ENCODE results near the gene BLNK. TPM values are rescaled to one million over a fixed set of nuclear protein-coding genes. Genes with fewer than 3 reads are reported as not detected.

Gene BLNK
- total RNA-seq, 1 donor from 2014 or later: 1.6 TPM

DNA sequence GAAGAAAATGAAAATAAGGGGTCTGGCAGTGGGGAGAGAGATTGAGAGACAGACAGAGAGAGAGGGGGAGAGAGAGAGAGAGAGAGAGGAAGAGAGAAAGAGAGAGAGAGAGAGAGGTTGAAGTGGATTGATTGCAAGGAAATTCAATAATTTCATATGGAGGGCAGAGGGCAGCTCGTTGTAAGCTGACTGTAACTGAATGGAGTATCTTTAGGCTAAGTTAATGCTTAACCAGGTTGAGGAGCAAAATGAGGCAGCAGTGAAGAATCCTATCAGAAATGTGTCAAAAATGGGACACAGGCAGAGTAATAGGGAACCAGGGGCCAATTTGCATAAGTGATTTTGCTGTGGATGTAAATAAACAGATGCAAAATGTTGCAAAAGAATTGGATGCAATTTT lies 21.0 kb downstream of the BLNK start:
- Histone ChIP-seq H3K9me3 (ENCODE audit: control insufficient read depth in 3 of 3, low read length in 3 of 3) (no peaks in the 10 kb centered on the region), H3K27me3 (ENCODE audit: control insufficient read depth in 3 of 3, insufficient read depth in 3 of 3, low read length in 3 of 3) (no peaks in the 10 kb centered on the region), H3K4me3 (ENCODE audit: low read length in 3 of 3) (no peak overlapping the region)

DNA sequence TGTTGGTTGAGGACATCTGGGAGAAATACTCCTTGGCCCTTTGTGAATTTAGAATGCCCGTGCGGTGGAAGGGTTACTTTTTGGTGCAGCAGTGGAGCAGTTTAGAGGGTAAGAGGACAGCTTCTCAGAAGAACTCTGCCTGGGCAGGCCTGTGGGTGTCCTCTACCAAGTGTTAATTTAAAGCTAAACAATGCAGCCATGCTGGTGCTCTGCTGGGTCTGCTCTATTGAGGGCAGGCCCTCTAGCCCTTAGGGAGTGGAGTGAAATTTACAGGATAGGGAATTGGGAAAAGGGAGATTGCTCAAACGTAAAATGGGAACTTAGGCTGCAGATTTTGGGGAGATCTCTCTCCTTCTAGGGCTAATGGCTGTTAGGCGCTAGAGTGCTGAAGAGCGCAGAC lies 22.1 kb downstream of the BLNK start:
- Histone ChIP-seq H3K27ac (ENCODE audit: low read depth, low read length) (no peak overlapping the region), H3K4me3 (ENCODE audit: low read length in 3 of 3) (no peak overlapping the region), H3K9ac (ENCODE audit: low read depth in 1 of 3, low read length in 3 of 3) (no peak overlapping the region), H3K9me3 (ENCODE audit: control insufficient read depth in 3 of 3, low read length in 3 of 3) (no peaks in the 10 kb centered on the region), H3K36me3 (ENCODE audit: control insufficient read depth in 3 of 3, insufficient read depth in 3 of 3, low read length in 3 of 3) (no peaks in the 10 kb centered on the region), H3K4me1 (ENCODE audit: control insufficient read depth in 3 of 3, insufficient read depth in 3 of 3, low read length in 3 of 3) (no peaks in the 10 kb centered on the region), H3K27me3 (ENCODE audit: control insufficient read depth in 3 of 3, insufficient read depth in 3 of 3, low read length in 3 of 3) (no peaks in the 10 kb centered on the region)

More for the DNA sequence above, 21.0 kb downstream of the BLNK start:
- Histone ChIP-seq H3K4me1 (ENCODE audit: control insufficient read depth in 3 of 3, insufficient read depth in 3 of 3, low read length in 3 of 3) (no peaks in the 10 kb centered on the region), H3K27ac (ENCODE audit: low read depth, low read length) (no peak overlapping the region), H3K36me3 (ENCODE audit: control insufficient read depth in 3 of 3, insufficient read depth in 3 of 3, low read length in 3 of 3) (no peaks in the 10 kb centered on the region), H3K9ac (ENCODE audit: low read depth in 1 of 3, low read length in 3 of 3) (no peak overlapping the region)

DNA sequence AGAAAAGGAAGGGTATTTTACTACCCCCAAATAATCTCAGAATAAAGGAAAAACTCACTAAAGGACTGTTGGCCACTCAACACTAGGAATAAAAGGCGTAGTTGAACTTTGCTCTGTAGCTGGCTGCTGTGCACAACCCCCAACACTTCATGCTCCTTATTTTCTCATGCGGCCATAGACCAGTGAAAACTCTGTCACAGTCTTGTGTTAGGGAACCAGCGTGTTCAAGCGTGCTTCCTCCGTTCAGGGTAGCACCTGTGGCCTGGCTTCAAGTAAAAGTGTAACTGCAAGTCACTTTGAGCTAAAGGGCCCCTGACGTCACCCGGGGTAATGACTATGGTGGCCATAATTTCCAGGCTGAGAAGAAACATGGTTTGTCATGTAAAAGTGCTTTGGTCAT lies 27.0 kb downstream of the BLNK start:
- Histone ChIP-seq H3K4me3 (ENCODE audit: low read length in 3 of 3) (no peak overlapping the region), H3K27me3 (ENCODE audit: control insufficient read depth in 3 of 3, insufficient read depth in 3 of 3, low read length in 3 of 3) (no peaks in the 10 kb centered on the region), H3K9ac (ENCODE audit: low read depth in 1 of 3, low read length in 3 of 3) (no peak overlapping the region), H3K9me3 (ENCODE audit: control insufficient read depth in 3 of 3, low read length in 3 of 3) (no peaks in the 10 kb centered on the region), H3K27ac (ENCODE audit: low read depth, low read length) (no peak overlapping the region), H3K4me1 (ENCODE audit: control insufficient read depth in 3 of 3, insufficient read depth in 3 of 3, low read length in 3 of 3) (no peaks in the 10 kb centered on the region), H3K36me3 (ENCODE audit: control insufficient read depth in 3 of 3, insufficient read depth in 3 of 3, low read length in 3 of 3) (no peaks in the 10 kb centered on the region)

GRCh38 chr10:96243296-96243695 lies 28.1 kb downstream of the BLNK start:
- peaks cover 3 to 5% (median 3%) of the 10 kb centered on the region in 3 donors for H3K4me1 ChIP-seq (ENCODE audit: control insufficient read depth in 3 of 3, insufficient read depth in 3 of 3, low read length in 3 of 3)
- no peak overlapping the region for H3K4me3 ChIP-seq (ENCODE audit: low read length in 3 of 3)
- no peaks in the 10 kb centered on the region for H3K36me3 ChIP-seq (ENCODE audit: control insufficient read depth in 3 of 3, insufficient read depth in 3 of 3, low read length in 3 of 3)
- H3K27me3 ChIP-seq (ENCODE audit: control insufficient read depth in 3 of 3, insufficient read depth in 3 of 3, low read length in 3 of 3): no peaks in the 10 kb centered on the region
- no peaks in the 10 kb centered on the region for H3K9me3 ChIP-seq (ENCODE audit: control insufficient read depth in 3 of 3, low read length in 3 of 3)
- H3K9ac ChIP-seq (ENCODE audit: low read depth in 1 of 3, low read length in 3 of 3): no peak overlapping the region
- no peak overlapping the region for H3K27ac ChIP-seq (ENCODE audit: low read depth, low read length)

DNA sequence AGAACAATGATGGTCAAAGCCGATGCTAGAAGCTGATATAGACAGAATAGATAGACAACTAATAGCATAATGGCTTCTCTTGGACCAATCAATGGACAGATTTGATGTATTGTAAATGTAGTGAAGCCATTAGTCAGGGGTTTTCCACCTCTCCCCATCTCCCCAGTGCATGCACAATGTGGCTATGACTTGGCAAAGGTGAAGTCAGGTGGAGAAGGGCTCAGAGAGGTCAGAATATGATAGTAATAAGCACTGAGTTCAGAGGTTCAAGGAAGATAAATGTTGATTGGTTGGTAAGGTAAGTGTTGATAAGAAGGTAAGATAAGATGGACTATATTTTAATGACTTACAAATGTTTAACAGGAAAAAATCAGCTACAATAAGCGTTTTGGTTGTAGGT lies 28.5 kb downstream of the BLNK start:
- H3K36me3 ChIP-seq (ENCODE audit: control insufficient read depth in 3 of 3, insufficient read depth in 3 of 3, low read length in 3 of 3): no peaks in the 10 kb centered on the region

GRCh38 chr10:96238646-96239623 lies 32.4 kb downstream of the BLNK start:
- Histone ChIP-seq H3K4me1 (ENCODE audit: control insufficient read depth in 3 of 3, insufficient read depth in 3 of 3, low read length in 3 of 3) (peaks cover 3 to 5% (median 5%) of the 10 kb centered on the region in 3 donors), H3K27me3 (ENCODE audit: control insufficient read depth in 3 of 3, insufficient read depth in 3 of 3, low read length in 3 of 3) (no peaks in the 10 kb centered on the region), H3K9me3 (ENCODE audit: control insufficient read depth in 3 of 3, low read length in 3 of 3) (no peaks in the 10 kb centered on the region), H3K36me3 (ENCODE audit: control insufficient read depth in 3 of 3, insufficient read depth in 3 of 3, low read length in 3 of 3) (no peaks in the 10 kb centered on the region), H3K4me3 (ENCODE audit: low read length in 3 of 3) (no peak overlapping the region), H3K9ac (ENCODE audit: low read depth in 1 of 3, low read length in 3 of 3) (no peak overlapping the region), H3K27ac (ENCODE audit: low read depth, low read length) (no peak overlapping the region)

More for the DNA sequence above, 28.5 kb downstream of the BLNK start:
- H3K9ac ChIP-seq (ENCODE audit: low read depth in 1 of 3, low read length in 3 of 3): no peak overlapping the region
- H3K27ac ChIP-seq (ENCODE audit: low read depth, low read length): no peak overlapping the region
- no peaks in the 10 kb centered on the region for H3K27me3 ChIP-seq (ENCODE audit: control insufficient read depth in 3 of 3, insufficient read depth in 3 of 3, low read length in 3 of 3)
- H3K9me3 ChIP-seq (ENCODE audit: control insufficient read depth in 3 of 3, low read length in 3 of 3): no peaks in the 10 kb centered on the region
- no peak overlapping the region for H3K4me3 ChIP-seq (ENCODE audit: low read length in 3 of 3)
- peaks cover 3 to 5% (median 5%) of the 10 kb centered on the region in 3 donors for H3K4me1 ChIP-seq (ENCODE audit: control insufficient read depth in 3 of 3, insufficient read depth in 3 of 3, low read length in 3 of 3)

- no peak overlapping the region for H3K9ac ChIP-seq (ENCODE audit: low read depth in 1 of 3, low read length in 3 of 3)
- H3K4me1 ChIP-seq (ENCODE audit: control insufficient read depth in 3 of 3, insufficient read depth in 3 of 3, low read length in 3 of 3): peaks cover 3 to 5% (median 5%) of the 10 kb centered on the region in 3 donors
- H3K27me3 ChIP-seq (ENCODE audit: control insufficient read depth in 3 of 3, insufficient read depth in 3 of 3, low read length in 3 of 3): no peaks in the 10 kb centered on the region
- H3K9me3 ChIP-seq (ENCODE audit: control insufficient read depth in 3 of 3, low read length in 3 of 3): no peaks in the 10 kb centered on the region
- no peak overlapping the region for H3K4me3 ChIP-seq (ENCODE audit: low read length in 3 of 3)
- H3K36me3 ChIP-seq (ENCODE audit: control insufficient read depth in 3 of 3, insufficient read depth in 3 of 3, low read length in 3 of 3): no peaks in the 10 kb centered on the region
- H3K27ac ChIP-seq (ENCODE audit: low read depth, low read length): no peak overlapping the region
Measured at GRCh38 chr10:96236876-96237275, 34.5 kb downstream of the BLNK start.

DNA sequence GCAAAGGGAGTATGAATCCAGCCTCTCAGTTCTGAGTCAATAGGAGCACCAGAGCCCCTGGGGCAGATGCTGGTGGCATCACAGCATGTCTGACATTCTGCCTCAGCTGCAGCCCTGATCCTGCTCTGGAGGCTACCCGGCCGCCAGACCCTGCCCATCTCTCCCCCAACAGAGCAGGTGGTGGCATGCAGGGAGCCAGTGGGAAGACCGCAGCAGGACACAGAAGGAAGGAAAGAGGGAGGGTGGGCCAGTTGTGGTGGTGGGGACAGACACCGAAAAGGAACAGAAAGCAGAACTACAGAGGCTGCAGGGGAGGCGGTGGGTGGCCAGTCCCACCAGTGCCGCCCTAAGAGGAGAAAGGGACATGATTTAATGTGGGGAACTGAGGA lies 35.3 kb downstream of the BLNK start:
- Histone ChIP-seq H3K36me3 (ENCODE audit: control insufficient read depth in 3 of 3, insufficient read depth in 3 of 3, low read length in 3 of 3) (no peaks in the 10 kb centered on the region), H3K9ac (ENCODE audit: low read depth in 1 of 3, low read length in 3 of 3) (no peak overlapping the region), H3K27ac (ENCODE audit: low read depth, low read length) (no peak overlapping the region), H3K4me3 (ENCODE audit: low read length in 3 of 3) (no peak overlapping the region), H3K4me1 (ENCODE audit: control insufficient read depth in 3 of 3, insufficient read depth in 3 of 3, low read length in 3 of 3) (peaks cover 3 to 5% (median 5%) of the 10 kb centered on the region in 3 donors), H3K27me3 (ENCODE audit: control insufficient read depth in 3 of 3, insufficient read depth in 3 of 3, low read length in 3 of 3) (no peaks in the 10 kb centered on the region), H3K9me3 (ENCODE audit: control insufficient read depth in 3 of 3, low read length in 3 of 3) (no peaks in the 10 kb centered on the region)

- Histone ChIP-seq H3K4me1 (ENCODE audit: control insufficient read depth in 3 of 3, insufficient read depth in 3 of 3, low read length in 3 of 3) (peaks cover 3 to 5% (median 5%) of the 10 kb centered on the region in 3 donors), H3K4me3 (ENCODE audit: low read length in 3 of 3) (no peak overlapping the region), H3K36me3 (ENCODE audit: control insufficient read depth in 3 of 3, insufficient read depth in 3 of 3, low read length in 3 of 3) (no peaks in the 10 kb centered on the region), H3K9ac (ENCODE audit: low read depth in 1 of 3, low read length in 3 of 3) (no peak overlapping the region), H3K9me3 (ENCODE audit: control insufficient read depth in 3 of 3, low read length in 3 of 3) (no peaks in the 10 kb centered on the region), H3K27me3 (ENCODE audit: control insufficient read depth in 3 of 3, insufficient read depth in 3 of 3, low read length in 3 of 3) (no peaks in the 10 kb centered on the region), H3K27ac (ENCODE audit: low read depth, low read length) (no peak overlapping the region)
Measured at GRCh38 chr10:96235326-96236089, 35.9 kb downstream of the BLNK start.

DNA sequence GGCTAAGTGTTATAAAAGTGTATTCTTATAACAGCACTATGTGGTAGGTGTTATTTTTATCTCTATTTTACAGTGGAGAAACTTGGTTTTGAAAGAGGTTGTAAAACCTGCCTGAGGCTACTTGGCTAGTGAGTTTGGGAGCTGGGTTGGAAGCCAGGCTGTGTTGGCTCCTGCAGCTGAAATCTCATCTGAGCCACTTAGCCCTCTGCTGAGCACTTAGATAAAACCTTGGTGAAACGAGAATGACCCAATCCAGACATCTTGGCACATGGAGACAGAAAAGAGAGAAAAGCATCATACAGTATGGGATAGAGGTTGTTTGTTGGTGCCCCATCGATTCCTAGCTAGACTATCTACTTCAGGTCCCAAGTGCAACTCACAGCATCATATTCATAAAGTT lies 37.4 kb downstream of the BLNK start:
- Histone ChIP-seq H3K9ac (ENCODE audit: low read depth in 1 of 3, low read length in 3 of 3) (no peak overlapping the region), H3K4me3 (ENCODE audit: low read length in 3 of 3) (no peak overlapping the region), H3K36me3 (ENCODE audit: control insufficient read depth in 3 of 3, insufficient read depth in 3 of 3, low read length in 3 of 3) (no peaks in the 10 kb centered on the region), H3K4me1 (ENCODE audit: control insufficient read depth in 3 of 3, insufficient read depth in 3 of 3, low read length in 3 of 3) (peaks cover 3 to 5% (median 4%) of the 10 kb centered on the region in 3 donors), H3K27ac (ENCODE audit: low read depth, low read length) (no peak overlapping the region), H3K9me3 (ENCODE audit: control insufficient read depth in 3 of 3, low read length in 3 of 3) (no peaks in the 10 kb centered on the region), H3K27me3 (ENCODE audit: control insufficient read depth in 3 of 3, insufficient read depth in 3 of 3, low read length in 3 of 3) (no peaks in the 10 kb centered on the region)

All from skeletal muscle tissue (tissue), 4 donors.